GM18520 (cell line): ENCODE measurements around the gene RELA.
"Not testable (repeated sequence)": the region's sequence is repeated elsewhere in the genome, so short reads cannot be mapped to it uniquely, and the experiment has no call there.

Experiments
- ATAC-seq: cut with Tn5 transposase; IDR thresholded peaks from one replicate; pipeline ENCODE4 v1.9.1; 2021; ENCODE audit not compliant: unreplicated experiment

The RELA gene

DNA sequence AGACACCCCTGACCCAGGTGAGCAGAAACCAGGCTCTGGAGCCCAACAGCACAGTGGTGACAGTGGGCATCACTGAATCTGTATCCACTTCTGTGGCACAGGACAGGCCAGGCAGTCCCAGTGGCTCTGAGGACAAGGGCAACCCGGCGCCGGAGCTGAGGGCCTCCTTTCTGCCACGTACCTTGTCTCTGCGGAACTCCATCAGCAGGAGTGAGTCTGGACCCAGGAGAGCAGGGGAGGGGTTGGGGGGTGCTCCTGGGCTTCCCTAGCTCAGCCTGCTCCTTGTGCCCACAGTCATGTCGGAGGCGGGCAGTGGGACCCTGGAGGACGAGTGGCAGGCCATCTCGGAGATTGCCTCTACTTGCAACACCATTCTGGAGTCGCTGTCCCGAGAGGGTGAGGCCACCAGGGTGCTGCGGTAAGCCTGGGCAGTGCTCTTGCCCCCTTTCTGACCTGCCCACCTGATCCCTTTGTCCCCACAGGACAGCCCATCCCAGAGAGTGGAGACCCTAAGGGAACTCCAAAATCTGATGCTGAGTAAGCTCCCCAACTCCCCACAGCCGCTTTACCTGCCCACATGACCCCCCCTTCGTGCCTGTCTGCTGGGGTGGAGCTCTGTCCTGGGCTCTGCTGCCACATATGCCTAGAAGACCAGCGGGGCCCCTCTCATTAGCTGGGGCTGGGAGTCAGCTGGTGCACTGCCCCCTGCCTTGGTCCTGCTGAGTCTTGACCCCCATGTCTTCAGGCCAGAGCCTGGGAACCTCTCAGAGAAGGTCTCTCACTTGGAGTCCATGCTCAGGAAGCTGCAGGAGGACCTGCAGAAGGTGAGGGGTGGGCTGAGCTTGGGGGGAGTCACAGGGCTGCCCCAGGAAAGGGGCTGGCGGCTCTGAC lies 12.8 kb downstream of the RELA start:
- no peak for ATAC-seq

DNA sequence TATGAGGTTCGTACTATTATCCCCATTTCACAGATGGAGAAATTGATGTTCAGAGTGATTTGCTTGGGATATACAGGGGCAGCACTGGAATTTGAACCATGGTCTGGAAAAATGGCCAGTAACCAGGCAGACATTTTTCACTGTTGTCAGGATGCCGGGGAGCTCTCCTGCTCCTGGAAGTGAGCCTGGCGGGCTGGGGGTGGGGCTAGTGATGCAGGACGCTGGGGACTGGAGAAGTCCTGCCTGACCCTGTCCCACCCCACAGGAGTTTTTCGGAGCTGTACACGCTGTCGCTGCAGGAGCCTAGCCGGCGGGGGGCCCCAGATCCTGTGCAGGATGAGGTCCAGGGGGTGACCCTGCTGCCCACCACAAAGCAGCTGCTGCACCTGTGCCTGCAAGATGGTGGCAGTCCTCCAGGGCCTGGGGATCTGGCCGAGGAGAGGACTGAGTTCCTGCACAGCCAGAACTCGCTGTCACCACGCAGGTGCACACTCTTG lies 13.7 kb downstream of the RELA start:
- ATAC-seq: no peak

DNA sequence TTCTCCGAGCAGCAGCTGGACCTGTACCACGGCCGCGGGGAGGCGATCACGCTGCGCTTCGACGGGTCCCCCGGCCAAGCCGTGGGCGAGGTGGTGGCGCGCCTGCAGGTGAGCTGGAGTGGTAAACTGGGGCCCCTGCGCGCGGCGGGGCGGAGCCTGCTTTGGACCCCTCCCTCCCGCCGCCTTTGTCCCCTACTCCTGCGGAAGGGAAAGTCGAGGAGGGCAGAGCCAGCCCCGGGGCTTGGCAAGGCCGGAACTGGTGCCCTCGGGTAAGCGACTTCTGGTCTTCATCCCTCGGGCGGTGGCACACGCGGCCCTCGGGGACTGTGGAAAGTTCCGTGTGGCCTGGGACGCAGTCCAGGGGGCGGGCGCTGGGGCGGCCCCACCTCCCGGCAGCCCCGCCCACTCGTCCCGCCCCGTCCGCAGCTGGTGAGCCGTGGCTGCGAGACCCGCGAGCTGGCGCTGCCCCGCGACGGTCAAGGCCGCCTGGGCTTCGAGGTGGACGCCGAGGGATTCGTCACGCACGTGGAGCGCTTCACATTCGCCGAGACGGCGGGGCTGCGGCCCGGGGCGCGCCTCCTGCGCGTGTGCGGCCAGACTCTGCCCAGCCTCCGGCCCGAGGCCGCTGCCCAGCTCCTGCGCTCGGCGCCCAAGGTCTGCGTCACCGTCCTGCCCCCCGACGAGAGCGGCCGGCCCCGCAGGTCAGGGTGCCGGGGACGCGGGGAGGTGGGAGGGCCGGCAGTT lies 15.6 kb downstream of the RELA start:
- ATAC-seq: no peak

DNA sequence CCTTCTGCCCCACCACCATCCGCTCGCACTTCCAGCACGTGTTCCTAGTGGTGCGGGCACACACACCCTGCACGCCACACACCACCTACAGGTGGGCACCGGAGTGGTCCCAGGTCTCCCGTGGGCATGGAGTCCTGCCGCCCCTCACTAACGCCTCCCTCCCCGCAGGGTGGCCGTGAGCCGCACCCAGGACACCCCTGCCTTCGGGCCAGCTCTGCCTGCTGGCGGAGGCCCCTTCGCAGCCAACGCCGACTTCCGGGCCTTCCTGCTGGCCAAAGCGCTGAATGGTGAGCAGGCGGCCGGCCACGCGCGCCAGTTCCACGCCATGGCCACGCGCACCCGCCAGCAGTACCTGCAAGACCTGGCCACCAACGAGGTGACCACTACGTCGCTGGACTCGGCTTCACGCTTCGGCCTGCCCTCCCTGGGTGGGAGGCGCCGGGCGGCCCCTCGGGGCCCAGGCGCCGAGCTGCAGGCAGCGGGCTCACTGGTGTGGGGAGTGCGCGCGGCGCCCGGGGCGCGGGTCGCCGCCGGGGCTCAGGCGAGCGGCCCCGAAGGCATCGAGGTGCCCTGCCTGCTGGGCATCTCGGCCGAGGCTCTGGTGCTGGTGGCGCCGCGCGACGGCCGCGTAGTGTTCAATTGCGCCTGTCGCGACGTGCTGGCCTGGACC lies 16.3 kb downstream of the RELA start:
- no peak for ATAC-seq

DNA sequence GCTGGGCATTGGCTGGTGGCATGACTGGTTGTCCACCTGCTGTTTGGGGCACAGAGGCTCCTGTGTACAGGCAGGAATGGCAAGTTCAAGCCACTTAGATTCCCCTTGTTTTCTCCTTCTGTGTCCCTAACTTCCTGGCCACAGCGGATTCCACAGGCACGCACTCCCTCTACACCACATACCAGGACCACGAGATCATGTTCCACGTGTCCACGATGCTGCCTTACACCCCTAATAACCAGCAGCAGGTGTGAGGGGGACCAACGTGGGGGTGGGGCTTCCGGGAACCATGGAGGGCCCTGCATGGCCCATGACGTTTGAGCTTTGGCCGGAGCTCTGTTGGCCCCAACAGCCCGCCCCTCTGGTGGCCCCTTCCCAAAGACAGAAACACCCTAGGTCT lies 17.0 kb downstream of the RELA start:
- no peak for ATAC-seq

DNA sequence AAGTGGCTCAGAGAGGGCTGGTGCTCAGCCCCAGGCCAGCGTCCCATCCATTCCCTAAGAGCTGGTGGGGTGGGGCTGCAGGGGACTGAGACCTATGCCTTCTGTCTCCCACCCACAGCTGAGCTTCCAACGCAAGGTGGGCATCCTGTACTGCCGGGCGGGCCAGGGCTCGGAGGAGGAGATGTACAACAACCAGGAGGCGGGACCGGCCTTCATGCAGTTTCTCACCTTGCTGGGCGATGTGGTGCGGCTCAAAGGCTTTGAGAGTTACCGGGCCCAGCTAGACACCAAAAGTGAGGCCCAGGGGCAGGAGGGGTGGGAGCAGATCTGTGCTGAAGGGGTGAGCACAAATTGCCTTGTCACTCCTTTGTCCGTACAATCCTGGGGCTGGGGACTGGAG lies 17.9 kb downstream of the RELA start:
- no peak for ATAC-seq

DNA sequence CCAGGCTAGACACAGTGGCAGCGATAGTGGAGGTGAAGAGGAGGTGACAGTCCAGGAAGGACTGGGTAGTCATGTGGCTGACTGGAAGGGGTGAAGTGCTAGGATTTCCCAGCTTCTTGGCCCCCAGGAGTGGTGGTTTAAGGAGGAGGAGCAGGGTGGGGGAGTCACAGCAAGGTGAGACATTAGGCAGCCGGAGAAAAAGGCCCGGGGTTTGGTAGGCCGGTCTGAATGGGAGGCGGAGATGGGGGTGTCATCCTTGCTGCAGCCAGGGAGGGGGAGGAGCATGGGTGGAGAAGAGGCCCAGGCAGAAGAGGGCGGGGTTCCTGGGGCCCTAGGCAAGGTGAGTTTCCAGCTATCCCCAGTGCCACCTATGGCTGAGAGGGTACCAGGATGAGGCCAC lies 18.7 kb downstream of the RELA start:
- ATAC-seq: no peak

DNA sequence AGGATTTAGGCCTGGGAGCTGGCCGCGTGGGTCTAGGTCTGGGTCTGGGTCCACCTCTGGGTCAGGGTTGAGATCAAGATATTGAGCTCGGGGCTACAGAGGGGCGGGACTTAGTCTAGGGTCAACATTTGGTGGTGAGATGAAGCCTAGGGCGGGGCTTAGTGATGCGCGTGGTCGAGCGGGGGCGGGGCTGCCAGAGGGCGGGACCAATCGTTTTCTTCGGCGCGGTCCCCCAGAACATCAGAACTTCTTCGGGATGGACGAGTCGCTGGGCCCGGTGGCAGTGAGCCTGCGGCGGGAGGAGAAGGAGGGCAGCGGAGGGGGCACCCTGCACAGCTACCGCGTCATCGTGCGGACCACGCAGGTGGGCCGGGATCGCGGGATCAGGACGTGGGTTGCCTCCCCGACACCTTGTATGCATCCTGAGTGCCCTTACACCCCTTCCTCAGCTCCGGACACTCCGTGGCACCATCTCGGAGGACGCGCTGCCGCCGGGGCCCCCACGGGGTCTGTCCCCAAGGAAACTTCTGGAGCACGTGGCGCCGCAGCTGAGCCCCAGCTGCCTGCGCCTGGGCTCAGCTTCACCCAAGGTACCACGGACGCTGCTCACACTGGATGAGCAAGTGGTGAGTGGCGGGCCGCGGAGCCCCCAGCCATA lies 20.6 kb downstream of the RELA start:
- no peak for ATAC-seq

DNA sequence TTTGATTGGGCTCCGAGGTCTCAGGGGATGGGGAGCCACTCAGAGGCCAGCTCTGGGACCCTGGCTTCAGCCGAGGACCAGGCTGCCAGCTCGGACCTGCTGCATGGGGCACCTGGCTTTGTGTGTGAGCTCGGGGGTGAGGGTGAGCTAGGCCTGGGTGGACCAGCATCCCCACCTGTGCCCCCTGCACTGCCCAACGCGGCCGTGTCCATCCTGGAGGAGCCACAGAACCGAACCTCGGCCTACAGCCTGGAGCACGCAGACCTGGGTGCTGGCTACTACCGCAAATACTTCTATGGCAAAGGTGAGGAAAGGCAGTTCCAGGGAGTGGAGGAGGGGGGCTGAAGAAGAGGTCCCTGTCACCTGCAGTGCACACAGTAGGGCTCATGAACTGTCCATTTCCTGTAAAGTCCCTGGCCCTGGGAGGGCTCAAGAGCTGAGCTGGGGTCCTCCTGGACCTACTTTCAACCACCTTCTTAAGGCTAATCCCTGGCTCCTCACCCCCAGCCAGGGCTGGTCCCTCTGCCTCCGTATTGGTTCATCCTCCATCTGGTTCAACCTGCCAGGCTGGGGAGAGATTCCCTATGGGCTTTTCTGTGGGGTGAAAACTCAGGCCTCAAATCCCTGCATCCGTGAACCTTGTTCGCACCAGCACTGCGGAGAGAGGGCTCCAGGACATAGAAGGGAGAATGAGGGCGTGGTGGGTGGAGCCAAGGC lies 21.3 kb downstream of the RELA start:
- ATAC-seq: no peak

DNA sequence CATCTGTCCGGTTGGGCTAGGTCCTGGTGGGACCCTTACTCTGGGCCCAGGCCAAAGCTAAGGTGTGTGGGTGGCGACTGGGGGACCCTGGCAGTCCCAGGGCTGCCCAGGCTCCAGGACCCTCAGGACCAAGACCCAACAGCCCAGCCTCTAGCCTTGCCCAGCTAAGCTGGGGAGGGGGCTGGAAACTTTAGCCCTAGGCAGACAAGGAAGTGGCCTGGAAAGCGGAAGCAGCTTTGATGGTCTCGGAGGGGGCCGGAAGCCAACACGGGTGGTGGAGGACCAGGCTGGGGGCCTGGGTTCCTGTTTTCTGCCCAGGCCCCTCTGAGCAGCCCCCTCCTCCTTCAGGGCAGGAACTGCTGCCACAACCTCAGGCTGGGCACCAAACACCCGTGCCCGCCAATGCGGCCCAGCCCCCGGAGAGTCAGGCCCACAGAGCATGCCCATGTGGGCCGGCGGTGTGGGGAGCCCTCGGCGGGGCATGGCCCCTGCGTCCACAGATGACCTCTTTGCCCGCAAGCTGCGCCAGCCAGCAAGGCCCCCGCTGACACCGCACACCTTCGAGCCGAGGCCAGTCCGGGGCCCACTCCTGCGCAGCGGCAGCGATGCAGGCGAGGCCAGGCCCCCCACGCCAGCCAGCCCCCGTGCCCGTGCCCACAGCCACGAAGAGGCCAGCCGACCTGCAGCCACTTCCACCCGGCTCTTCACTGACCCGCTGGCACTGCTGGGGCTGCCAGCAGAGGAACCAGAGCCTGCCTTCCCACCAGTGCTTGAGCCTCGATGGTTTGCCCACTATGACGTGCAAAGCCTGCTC lies 22.0 kb downstream of the RELA start:
- ATAC-seq: no peak

DNA sequence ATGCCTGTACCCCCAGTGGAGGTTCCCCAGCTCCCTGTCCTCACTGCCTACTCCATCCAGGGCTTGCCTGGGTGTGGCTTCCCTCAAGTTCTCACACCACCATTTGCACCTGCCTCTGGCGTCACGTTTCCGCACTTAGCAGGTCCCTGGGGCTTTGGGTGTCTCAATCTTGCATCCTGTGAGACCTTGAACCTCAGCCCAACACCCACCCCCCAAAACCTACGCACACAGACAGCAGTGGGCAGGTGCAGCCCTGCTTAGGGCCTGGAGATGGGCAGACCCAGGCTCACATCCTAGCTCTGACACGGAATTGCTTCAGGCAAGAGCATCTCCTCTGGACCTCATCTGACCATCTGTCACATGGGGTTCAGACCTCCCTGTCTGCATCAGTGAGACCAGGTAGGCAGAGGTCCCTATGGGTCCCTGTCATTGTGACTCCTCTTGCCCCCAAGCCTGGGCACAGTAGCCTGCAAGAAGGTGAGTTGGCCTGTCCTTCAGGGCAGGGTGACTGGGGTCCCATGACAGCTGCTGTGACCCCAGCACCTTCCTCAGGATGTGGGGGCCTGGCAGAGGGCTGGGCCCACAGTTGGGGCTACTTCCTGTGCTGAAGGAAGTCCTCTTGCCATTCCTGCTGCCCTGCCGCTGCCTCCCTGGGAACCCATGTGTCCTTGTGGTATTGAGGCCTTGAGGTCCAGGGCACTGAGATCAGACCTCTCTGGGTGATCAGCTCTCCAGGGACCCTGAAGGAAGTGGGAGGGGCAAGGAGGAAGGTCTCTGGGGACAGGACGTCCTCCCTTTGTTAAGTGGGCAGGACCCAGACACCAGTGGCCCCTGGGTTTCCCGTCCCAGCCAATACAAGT lies 22.9 kb downstream of the RELA start:
- peak; percentile 35 for ATAC-seq

DNA sequence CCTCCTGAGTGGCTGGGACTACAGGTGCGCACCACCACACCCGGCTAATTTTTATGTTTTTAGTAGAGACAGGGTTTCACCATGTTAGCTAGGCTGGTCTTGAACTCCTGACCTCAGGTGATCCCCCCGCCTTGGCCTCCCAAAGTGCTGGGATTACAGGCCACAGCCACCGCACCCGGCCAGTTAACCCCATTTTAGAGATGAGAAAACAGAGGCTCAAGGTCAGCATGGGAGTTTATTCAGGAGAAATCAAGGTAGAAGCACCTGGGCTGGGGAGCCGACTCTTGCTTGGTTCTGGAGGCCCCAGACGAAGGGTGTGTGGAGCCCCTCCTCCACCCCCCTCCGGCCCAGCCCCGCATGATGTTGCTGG lies 23.5 kb downstream of the RELA start:
- not testable (repeated sequence) for ATAC-seq

DNA sequence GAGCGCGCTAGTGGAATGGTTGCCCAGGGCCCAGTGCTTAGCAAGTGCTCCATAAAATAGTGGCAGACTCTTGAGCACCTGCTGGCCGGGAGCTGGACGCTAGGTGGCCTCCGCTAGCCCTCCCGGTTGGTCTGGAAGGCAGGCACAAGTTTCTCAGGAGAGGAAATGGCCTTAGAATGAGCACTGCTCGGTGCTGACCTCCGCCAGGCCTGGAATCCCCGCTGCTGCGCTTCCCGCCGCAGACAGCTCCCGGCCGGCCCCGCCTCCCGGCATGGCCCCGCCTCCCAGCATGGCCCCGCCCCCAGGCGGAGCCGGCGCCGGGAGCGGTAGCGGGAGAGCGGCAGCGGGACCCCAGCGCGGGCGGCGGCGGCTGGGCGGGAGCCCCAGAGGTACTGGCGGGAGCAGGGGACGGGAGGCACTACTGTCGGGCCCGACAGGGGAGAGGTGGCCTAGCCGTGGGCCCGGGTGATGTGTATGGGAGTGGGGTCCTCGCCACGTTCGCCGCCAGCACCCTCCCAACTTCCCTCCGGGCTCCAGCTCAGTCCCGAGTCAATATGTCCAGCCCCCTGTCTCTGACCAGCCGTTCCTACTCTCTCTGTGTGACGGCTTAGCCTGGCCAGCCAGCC lies 24.8 kb downstream of the RELA start, which contains the start of gene SIPA1:
Gene SIPA1 (plus strand): TSS at position 308 of the 626 bp plus-strand sequence. CDS start 2,821 bp downstream, outside the sequence.
- ATAC-seq: peak; percentile 29

DNA sequence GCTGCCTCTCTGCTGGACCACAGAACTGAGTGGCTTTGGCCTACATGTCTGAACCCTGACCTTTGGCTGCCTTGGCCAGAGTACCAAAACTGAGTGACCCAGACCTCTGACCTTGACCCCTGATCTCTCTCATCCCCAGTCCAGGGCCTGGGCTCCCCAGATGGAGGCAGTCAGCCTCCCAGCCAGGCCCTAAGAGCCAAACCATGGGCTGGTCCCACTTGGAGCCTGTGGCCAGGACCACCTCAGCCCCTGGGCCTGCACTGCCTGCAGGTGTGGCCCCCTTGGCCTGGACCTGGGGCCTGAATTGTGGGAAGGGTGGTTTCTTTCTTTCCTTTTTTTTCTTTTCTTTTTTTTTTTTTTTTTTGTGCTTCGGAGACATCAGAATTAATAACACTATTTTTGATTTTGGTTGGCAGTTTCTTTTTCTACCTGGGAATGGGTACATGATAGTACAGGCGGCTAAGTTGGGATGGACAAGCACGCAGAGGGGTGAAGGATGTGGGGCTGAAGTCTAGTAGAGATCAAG lies 25.6 kb downstream of the RELA start:
- ATAC-seq: no peak

DNA sequence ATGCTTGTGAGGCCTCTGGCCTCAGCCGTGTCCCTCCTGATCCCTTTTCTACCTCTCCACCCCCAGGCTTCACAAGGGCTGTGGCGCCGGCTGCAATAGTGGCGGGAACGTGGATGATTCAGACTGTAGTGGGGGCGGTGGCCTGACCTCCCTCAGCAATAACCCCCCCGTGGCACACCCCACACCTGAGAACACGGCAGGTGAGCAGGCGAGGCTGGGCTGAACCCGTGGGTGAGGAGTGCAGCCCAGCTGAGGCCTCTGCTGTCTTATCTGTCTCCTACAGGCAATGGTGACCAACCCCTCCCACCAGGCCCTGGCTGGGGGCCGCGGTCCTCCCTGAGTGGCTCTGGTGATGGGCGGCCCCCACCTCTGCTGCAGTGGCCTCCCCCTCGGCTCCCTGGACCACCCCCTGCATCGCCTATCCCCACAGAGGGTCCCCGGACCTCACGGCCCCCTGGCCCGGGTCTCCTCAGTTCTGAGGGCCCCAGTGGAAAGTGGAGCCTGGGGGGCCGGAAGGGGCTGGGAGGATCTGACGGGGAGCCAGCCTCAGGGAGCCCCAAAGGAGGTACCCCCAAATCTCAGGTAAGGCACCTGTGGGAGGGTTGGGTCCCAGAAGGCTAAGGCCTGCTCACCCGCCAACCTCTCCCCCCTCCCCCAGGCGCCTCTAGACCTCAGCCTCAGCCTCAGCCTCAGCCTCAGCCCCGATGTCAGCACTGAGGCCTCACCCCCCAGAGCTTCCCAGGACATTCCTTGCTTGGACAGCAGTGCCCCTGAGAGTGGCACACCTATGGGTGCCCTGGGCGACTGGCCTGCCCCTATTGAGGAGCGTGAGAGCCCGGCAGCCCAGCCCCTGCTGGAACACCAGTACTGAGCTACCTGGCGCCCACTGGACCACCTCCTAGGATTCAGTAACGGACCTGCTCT lies 26.3 kb downstream of the RELA start:
- ATAC-seq: no peak

DNA sequence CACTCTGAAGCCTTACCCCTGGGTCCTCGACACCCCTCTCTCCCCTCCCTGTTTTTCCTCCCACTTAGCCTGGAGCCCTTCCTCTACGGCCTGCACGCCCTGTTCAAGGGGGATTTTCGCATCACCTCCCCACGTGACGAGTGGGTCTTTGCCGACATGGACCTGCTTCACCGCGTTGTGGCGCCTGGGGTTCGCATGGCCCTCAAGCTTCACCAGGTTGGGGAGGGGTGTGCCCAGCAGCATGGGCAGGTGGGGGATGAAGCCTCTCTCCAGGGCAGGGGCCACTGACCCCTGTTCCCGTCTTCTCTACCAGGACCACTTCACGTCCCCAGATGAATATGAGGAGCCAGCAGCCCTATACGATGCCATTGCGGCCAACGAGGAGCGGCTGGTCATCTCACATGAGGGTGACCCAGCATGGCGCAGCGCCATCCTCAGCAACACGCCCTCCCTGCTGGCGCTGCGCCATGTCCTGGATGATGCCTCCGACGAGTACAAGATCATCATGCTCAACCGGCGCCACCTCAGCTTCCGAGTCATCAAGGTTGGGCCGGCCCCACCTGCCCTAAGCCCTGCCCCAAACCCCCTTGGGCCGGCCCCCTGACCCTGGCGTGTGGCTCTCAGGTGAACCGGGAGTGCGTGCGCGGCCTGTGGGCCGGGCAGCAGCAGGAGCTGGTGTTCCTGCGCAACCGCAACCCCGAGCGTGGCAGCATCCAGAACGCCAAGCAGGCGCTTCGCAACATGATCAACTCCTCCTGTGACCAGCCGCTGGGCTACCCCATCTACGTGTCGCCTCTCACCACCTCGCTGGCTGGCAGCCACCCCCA lies 27.6 kb downstream of the RELA start:
- ATAC-seq: no peak
